HEK293T (cell line): ENCODE results near the gene GTSF1L.

ENCODE experiments used
- CTCF ChIA-PET: fragments of 350-600 bp; formaldehyde crosslinking; extraction: SDS; loops from one replicate; lab custom pipeline; 2021; ENCODE audit warnings: antibody characterized with exemption, inconsistent platforms; lab: Yijun Ruan, JAX
- POLR2A ChIA-PET: fragments of 350-600 bp; formaldehyde crosslinking; extraction: SDS; loops from one replicate; lab custom pipeline; 2020; ENCODE audit warnings: antibody characterized with exemption, inconsistent platforms; lab: Yijun Ruan, JAX
- DNase-seq: peaks from one replicate; pipeline ENCODE4 v3.0.0; 2012; ENCODE audit warnings: mixed read lengths; ENCODE audit errors: extremely low spot score
- ARNT ChIP-seq: fragments of 450-650 bp; IDR thresholded peaks from 2 replicates; pipeline ENCODE4 v1.6.1; 2017; ENCODE audit warnings: mild to moderate bottlenecking
- BHLHE40 ChIP-seq: fragments of 450-650 bp; IDR thresholded peaks from 2 replicates; pipeline ENCODE4 v1.6.1; 2016; ENCODE audit warnings: mild to moderate bottlenecking, moderate library complexity, borderline replicate concordance
- CTBP1 ChIP-seq: fragments of 450-650 bp; IDR thresholded peaks from 2 replicates; pipeline ENCODE4 v1.6.1; 2016; ENCODE audit warnings: borderline replicate concordance
- ELF4 ChIP-seq: fragments of 450-650 bp; IDR thresholded peaks from 2 replicates; pipeline ENCODE4 v1.6.1; 2017; ENCODE audit warnings: antibody characterized with exemption
- FOXA1 ChIP-seq: fragments of 450-650 bp; IDR thresholded peaks from 2 replicates; pipeline ENCODE4 v1.6.1; 2016; ENCODE audit warnings: mild to moderate bottlenecking
- FOXK2 ChIP-seq: fragments of 450-650 bp; IDR thresholded peaks from 2 replicates; pipeline ENCODE4 v1.6.1; 2016; ENCODE audit warnings: mild to moderate bottlenecking
- FOXM1 ChIP-seq: fragments of 450-650 bp; IDR thresholded peaks from 2 replicates; pipeline ENCODE4 v1.6.1; 2017; ENCODE audit warnings: mild to moderate bottlenecking, borderline replicate concordance
- HDGF ChIP-seq: fragments of 450-650 bp; IDR thresholded peaks from 2 replicates; pipeline ENCODE4 v1.6.1; 2017; ENCODE audit warnings: antibody characterized with exemption, borderline replicate concordance
- L3MBTL2 ChIP-seq: fragments of 450-650 bp; conservative IDR thresholded peaks from 2 replicates; pipeline ENCODE4 v1.6.1; 2016; ENCODE audit warnings: mild to moderate bottlenecking
- LEF1 ChIP-seq: fragments of 450-650 bp; IDR thresholded peaks from 2 replicates; pipeline ENCODE4 v1.6.1; 2017; ENCODE audit warnings: mild to moderate bottlenecking, borderline replicate concordance
- NFRKB ChIP-seq: fragments of 450-650 bp; IDR thresholded peaks from 2 replicates; pipeline ENCODE4 v1.6.1; 2016; ENCODE audit warnings: mild to moderate bottlenecking, moderate library complexity
- SP1 ChIP-seq: fragments of 450-650 bp; IDR thresholded peaks from 2 replicates; pipeline ENCODE4 v1.6.1; 2017
- SUZ12 ChIP-seq: fragments of 450-650 bp; IDR thresholded peaks from 2 replicates; pipeline ENCODE4 v1.6.1; 2016; ENCODE audit warnings: mild to moderate bottlenecking
- TARDBP ChIP-seq: fragments of 450-650 bp; IDR thresholded peaks from 2 replicates; pipeline ENCODE4 v1.6.1; 2016
- ZNF384 ChIP-seq: fragments of 450-650 bp; IDR thresholded peaks from 2 replicates; pipeline ENCODE4 v1.6.1; 2016
- TF ChIP-seq, protein P1 (sequence below): fragments of 450-650 bp; IDR thresholded peaks from 2 replicates; pipeline ENCODE4 v1.6.1; 2016

Gene GTSF1L

GRCh38 chr20:43739148-43739749 lies 12.4 kb upstream of the GTSF1L start:
- TF ChIP-seq SP1, result no peak
- TF ChIP-seq BHLHE40, result no peak
- no peak for TF ChIP-seq LEF1
- TF ChIP-seq NFRKB, result no peak
- TF ChIP-seq SUZ12, result no peak
- no peak for TF ChIP-seq ARNT
- no peak for TF ChIP-seq ELF4
- TF ChIP-seq FOXA1, result no peak
- TF ChIP-seq CTBP1, result no peak
- no peak for TF ChIP-seq HDGF
- TF ChIP-seq FOXM1, result no peak
- no peak for TF ChIP-seq TARDBP
- TF ChIP-seq L3MBTL2, result no peak
- TF ChIP-seq, protein P1, sequence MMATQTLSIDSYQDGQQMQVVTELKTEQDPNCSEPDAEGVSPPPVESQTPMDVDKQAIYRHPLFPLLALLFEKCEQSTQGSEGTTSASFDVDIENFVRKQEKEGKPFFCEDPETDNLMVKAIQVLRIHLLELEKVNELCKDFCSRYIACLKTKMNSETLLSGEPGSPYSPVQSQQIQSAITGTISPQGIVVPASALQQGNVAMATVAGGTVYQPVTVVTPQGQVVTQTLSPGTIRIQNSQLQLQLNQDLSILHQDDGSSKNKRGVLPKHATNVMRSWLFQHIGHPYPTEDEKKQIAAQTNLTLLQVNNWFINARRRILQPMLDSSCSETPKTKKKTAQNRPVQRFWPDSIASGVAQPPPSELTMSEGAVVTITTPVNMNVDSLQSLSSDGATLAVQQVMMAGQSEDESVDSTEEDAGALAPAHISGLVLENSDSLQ, result no peak
- ChIA-PET CTCF (no interaction called here), POLR2A (no interaction called here)
- no peak for DNase-seq

- ChIA-PET POLR2A (no interaction called here), CTCF (no interaction called here)
- TF ChIP-seq ZNF384, result no peak
- no peak for TF ChIP-seq CTBP1
- TF ChIP-seq LEF1, result no peak
- TF ChIP-seq FOXA1, result no peak
- TF ChIP-seq TARDBP, result no peak
- no peak for TF ChIP-seq ARNT
- TF ChIP-seq NFRKB, result no peak
- TF ChIP-seq SUZ12, result no peak
- TF ChIP-seq, protein P1, result no peak
- TF ChIP-seq L3MBTL2, result no peak
- no peak for TF ChIP-seq HDGF
- no peak for TF ChIP-seq FOXM1
- DNase-seq, result no peak
Measured at GRCh38 chr20:43737925-43738324, 11.1 kb upstream of the GTSF1L start.

GRCh38 chr20:43736588-43737158 lies 9.9 kb upstream of the GTSF1L start:
- no peak for DNase-seq
- ChIA-PET POLR2A (interaction anchor here (1.3 to 1.9 kb wide), 2 partner anchors 9 to 279 kb away, joined by 3 to 7 read pairs; partner anchors contain the start of genes GTSF1L and SRSF6), CTCF (no interaction called here)
- no peak for TF ChIP-seq SUZ12
- no peak for TF ChIP-seq FOXK2
- TF ChIP-seq CTBP1, result no peak
- TF ChIP-seq NFRKB, result no peak
- TF ChIP-seq FOXA1, result no peak
- TF ChIP-seq SP1, result no peak
- TF ChIP-seq FOXM1, result no peak
- no peak for TF ChIP-seq HDGF
- no peak for TF ChIP-seq L3MBTL2

DNA sequence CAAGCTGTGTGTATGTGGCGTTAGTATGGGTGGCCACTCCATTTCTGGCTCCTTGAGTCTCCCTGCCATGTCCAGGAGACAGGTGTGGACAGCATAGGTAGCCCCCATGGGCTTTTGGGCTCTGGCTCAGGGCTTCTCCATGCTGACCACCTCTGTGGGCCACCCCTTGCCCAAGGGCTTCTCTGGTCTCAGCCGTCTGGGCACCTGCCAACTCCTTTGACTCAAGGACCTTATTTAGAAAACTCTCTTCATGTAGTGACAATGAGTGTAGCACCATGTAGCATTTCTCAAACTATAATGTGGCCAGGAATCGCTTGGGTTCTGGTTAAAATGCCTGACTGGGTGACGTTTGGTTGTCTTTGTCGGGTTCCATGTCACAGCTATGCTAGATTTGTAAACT lies 5.1 kb upstream of the GTSF1L start:
- POLR2A ChIA-PET, result no interaction called here
- CTCF ChIA-PET, result no interaction called here
- DNase-seq, result no peak
- no peak for TF ChIP-seq FOXM1
- TF ChIP-seq TARDBP, result no peak
- TF ChIP-seq BHLHE40, result no peak
- TF ChIP-seq SP1, result no peak
- TF ChIP-seq ZNF384, result no peak
- TF ChIP-seq NFRKB, result no peak
- no peak for TF ChIP-seq FOXA1
- no peak for TF ChIP-seq CTBP1
- no peak for TF ChIP-seq ELF4
- TF ChIP-seq L3MBTL2, result no peak
- no peak for TF ChIP-seq ARNT
- no peak for TF ChIP-seq SUZ12
- TF ChIP-seq FOXK2, result no peak
- TF ChIP-seq HDGF, result no peak
- no peak for TF ChIP-seq LEF1
- TF ChIP-seq, protein P1, result no peak

DNA sequence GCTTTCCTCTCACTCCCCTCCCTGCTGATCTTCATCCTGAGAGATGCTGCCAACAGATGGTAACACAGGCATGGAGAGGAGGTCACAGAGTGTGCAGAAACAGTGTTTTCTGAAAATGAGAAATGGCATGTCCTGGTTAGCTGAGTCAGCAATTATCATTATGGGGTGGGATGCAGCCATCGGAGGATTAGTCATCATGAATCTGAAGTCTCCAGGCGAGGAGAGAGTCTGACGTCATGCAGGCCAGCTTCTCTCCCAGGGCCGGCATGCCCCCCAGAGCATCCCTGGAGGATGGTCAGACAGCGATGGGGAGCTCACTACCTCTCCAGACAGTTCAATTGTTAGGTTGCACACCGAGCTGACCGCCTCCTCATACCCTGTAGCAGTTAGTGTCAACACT lies 4.7 kb upstream of the GTSF1L start:
- TF ChIP-seq FOXK2 (no peak), HDGF (no peak), SUZ12 (no peak), SP1 (no peak), NFRKB (no peak), BHLHE40 (no peak), L3MBTL2 (no peak)
- TF ChIP-seq, protein P1, result no peak
- DNase-seq, result no peak
- ChIA-PET POLR2A (no interaction called here), CTCF (no interaction called here)
